SK-N-MC (cell line): ENCODE data around the gene SKIC8.

Experiments
- EZH2 ChIP-seq: fragments of 200-600 bp; sonication (generic); IDR thresholded peaks from one replicate; pipeline ENCODE4 v1.6.1; 2017; ENCODE audit warnings: antibody characterized with exemption
- FOXP2 ChIP-seq: optimal IDR thresholded peaks from 2 replicates; pipeline ENCODE3; 2011; ENCODE audit warnings: mild to moderate bottlenecking, moderate library complexity; ENCODE audit not compliant: insufficient read depth; ENCODE audit errors: extremely low read length, control extremely low read depth
- POLR2AphosphoS5 ChIP-seq: IDR thresholded peaks from 2 replicates; pipeline ENCODE4 v1.6.1; 2012; ENCODE audit warnings: mild to moderate bottlenecking, low read depth, low read length, borderline replicate concordance

DNA sequence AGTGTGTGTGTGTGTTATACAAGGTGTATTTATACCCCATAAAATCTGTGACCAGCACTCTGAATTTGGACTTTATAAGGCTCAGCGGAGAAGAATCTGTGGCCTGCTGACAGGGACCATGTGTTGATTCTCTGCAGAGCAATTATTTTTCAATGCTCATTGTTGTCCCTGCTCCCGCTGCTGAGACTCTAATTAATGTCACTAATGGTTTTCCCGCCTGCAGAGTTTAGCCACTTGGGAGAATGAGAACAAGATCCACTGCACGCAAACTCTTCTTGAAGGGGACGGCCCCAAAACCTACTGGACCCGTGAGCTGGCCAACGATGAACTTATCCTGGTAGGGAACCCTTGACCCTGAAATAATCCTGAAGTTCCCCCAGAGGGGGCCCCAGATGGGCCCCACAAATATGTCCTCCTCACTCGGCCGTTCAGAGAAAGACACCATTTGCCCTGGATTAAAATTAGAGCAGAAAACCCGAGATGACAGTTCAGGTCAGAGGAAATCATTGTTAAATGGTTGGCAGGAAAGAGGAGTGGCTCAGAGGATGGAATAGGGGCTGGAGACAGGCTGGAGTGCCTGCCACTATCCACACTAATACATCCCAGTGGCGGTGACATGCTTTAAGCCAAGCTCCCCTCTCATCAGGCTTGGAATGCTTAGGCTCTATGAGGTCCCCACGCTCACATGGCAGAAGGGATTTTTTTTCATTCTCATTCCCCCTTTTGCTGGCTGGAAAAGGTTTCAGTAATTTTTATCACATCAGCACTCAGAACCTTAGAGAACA lies 44.1 kb upstream of the SKIC8 start:
- TF ChIP-seq EZH2 (no peak), FOXP2 (no peak), POLR2AphosphoS5 (no peak)
